ENCODE data around the gene CATSPER1.
"Not testable (repeated sequence)": the region's sequence is repeated elsewhere in the genome, so short reads cannot be mapped to it uniquely, and the experiment has no call there.

Gene CATSPER1

GRCh38 chr11:66051766-66052663 lies 25.7 kb upstream of the CATSPER1 start, which contains the start of gene SF3B2:
TSS of gene SF3B2 (plus strand) at chr11:66052364. CDS start at chr11:66052385, 21 bp downstream.
- peak; percentile 99 for DNase-seq (ENCODE audit: low spot score)

DNA sequence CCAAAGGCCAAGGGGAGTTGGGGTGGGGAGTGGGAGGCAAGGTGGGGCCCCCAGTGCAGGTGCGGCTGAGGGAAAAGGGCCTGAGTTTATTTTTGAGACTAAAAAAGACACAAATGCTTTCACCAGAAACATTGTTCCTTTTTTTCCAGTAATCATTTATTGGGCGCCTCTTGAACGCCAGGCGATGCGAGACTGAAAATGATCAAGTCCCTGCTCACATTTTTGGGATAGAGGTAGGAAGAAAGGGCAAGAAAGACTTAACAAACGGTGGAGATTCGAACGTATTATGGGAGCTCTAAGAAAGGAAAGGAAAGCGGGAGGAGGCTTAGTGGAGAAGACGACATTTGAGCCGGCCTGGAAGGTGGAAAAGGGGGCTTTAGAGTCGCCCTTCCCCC lies 25.1 kb upstream of the CATSPER1 start:
- no peak for DNase-seq (ENCODE audit: low spot score)

- no peak for DNase-seq (ENCODE audit: low spot score)
Observed at GRCh38 chr11:66050581-66051231, 24.4 kb upstream of the CATSPER1 start.

DNA sequence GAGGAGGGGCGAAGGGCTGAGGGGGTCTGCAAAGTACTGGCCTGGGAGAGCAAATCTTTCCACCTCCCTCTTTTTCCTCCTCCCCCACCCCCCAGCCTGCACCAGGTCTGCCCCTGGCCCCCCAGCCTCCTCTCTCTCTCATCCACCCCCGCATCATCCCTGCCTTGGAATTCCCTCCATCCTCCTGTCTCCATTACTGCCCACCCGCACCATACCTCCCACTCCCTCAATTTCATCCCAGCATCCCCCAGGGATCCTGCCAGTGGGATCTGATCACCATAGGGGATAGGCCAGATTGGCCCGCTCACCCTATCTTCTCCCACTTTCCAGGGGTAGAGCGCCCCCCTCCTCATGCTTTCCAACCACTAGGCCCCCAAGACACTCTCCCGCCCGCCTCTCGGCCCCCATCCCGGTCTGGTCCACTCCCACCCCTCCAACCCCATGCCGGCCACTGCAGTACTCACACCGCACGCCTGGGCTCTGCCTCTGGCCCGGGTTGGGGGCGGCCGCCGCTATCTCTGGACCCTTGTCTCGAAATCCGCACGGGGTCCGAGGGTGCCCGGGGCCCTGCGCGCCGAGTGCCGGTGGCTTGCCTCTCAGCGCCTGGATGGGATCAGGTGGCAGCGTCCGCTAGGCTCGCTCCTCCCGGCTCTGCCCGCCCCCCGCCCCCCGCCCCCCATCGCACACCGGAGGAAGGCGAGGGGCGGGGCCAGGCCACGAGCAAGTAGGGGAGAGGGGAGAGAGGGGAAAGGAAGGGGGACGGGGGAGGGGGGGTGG lies 22.5 kb upstream of the CATSPER1 start, which contains the start of gene GAL3ST3:
Gene GAL3ST3, minus strand, starts transcription at position 615 of the 777 bp plus-strand sequence. CDS start 3,746 bp downstream, outside the sequence.
- no peak for DNase-seq (ENCODE audit: low spot score)

- no peak for DNase-seq (ENCODE audit: low spot score)
Observed at GRCh38 chr11:66047541-66048365, 21.5 kb upstream of the CATSPER1 start.

DNA sequence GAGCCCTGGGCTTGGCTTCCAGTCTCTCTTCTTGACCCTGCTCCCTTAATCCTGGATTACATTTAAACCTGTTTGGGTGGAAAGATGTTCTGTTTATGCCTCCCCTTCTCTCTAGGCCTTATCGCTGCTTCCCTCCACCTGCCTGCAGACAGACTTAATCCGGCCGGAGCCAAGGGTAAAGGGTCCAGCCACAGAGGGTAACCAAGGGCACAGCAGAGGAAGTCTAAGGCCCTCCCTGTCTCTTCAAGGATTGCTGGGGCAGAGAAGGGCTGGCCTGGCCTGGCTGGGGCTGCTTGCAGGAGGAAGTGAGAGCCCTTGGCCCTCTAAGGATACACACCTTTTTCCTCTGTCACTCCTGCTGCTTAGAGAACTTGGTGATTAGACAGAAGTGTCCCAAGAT lies 20.6 kb upstream of the CATSPER1 start:
- DNase-seq (ENCODE audit: low spot score): no peak

GRCh38 chr11:66045177-66045639 lies 18.9 kb upstream of the CATSPER1 start:
- peak; percentile 89 for DNase-seq (ENCODE audit: low spot score)

GRCh38 chr11:66044757-66045156 lies 18.5 kb upstream of the CATSPER1 start:
- no peak for DNase-seq (ENCODE audit: low spot score)

- no peak for DNase-seq (ENCODE audit: low spot score)
Observed at GRCh38 chr11:66042996-66043906, 17.0 kb upstream of the CATSPER1 start.

GRCh38 chr11:66042227-66042995 lies 16.1 kb upstream of the CATSPER1 start:
- DNase-seq (ENCODE audit: low spot score): no peak

- no peak for DNase-seq (ENCODE audit: low spot score)
Observed at GRCh38 chr11:66039765-66040164, 13.5 kb upstream of the CATSPER1 start.

DNA sequence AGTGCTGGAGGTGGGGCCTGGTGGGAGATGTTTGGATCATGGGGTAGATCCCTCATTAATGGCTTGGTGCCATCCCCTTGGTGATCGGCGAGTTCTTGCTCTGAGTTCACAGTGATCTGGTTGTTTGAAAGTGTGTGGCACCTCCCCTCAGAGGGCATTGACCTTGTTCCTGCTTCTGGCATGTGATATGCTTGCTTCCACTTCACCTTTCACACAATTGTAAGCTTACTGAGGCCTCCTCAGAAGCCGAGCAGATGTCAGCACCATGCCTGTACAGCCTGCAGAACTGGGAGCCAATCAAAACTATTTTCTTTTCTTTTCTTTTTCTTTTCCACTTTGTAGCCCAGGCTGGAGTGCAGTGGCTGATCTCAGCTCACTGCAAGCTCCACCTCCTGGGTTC lies 11.0 kb upstream of the CATSPER1 start:
- DNase-seq (ENCODE audit: low spot score): no peak

- no peak for DNase-seq (ENCODE audit: low spot score)
Observed at GRCh38 chr11:66036334-66036710, 10.0 kb upstream of the CATSPER1 start.

DNA sequence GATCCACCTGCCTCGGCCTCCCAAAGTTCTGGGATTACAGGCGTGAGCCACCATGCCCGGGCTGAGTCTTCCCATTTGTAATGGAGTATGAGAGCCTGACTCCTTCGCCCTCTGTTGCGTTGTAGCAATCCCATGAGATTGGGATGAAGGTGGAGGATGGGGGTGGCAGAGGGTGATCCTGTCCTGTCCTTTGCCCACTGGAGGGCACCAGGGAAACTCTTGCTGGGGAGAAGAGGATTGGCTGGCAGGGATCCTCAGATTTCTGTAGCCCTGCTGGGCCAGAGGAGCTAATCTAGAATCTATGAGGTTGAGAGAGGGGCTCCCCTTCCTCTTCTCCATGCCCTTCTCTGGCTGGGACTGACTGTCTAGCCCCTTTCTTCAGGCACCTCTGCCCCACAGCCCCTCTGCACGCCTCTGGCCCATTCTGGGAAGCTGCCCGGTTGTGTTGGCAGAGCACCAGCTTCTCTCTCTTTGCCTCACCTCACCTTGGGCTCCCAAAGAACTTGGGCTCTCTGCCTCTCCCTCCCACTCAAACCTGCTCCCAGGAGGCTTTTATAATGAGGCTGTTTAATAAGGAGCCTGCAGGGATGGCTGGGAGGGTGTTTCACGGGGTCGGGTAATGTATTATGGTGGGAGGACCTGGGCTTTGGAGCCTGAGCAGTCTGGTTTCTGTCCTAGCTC lies 9.5 kb upstream of the CATSPER1 start:
- no peak for DNase-seq (ENCODE audit: low spot score)

DNA sequence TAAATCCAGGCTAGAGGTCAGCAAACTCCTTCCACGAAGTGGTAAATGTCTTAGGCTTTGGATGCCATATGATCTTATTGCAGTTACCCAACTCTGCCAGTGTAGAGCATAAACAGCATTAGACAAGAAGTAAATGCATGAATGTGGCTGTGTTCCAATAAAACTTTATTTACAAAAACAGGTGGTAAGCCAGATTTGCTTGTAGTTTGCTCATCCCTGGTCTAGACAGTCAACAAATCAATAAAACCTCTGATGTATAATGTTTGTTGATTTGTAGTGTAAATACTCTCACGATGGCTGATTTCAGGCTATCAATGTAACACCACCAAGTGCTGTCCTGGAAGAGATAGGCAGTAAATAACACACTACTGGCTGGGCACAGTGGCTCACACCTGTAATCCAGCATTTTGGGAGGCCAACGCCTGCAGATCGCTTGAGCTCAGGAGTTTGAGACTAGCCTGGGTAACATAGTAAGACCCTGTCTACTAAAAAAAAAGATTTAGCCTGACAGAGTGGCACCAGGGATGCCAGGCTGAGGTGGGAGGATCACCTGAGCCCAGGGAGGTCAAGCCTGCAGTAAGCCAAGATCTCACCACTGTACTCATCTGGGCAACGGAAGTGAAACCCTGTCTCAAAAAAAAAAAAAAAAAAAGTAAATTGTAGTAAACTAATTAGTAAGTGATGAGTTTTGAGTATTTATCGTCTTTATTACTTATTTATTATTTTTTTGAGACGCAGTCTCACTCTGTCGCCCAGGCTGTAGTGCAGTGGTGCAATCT lies 6.9 kb upstream of the CATSPER1 start:
- no peak for DNase-seq (ENCODE audit: low spot score)

DNA sequence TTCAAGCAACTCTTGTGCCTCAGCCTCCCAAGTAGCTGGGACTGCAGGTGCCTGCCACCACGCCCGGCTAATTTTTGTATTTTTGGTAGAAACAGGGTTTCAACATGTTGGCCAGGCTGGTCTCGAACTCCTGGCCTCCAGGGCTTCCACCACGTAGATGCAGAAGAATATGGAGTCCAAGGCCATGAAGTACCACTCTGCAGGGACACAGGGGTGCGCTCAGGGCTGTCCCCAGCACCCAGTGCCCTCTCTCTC lies 3.2 kb downstream of the CATSPER1 start:
- not testable (repeated sequence) for DNase-seq (ENCODE audit: low spot score)

- DNase-seq (ENCODE audit: low spot score): peak; percentile 58
Observed at GRCh38 chr11:66022401-66023185, 3.7 kb downstream of the CATSPER1 start.

Data from Ammon's horn (tissue), 1 donor.